ENCODE measurements around the gene TIMP2. TPM values are rescaled to one million over a fixed set of nuclear protein-coding genes. Genes with fewer than 3 reads are reported as not detected.
"Not testable (repeated sequence)": the region's sequence is repeated elsewhere in the genome, so short reads cannot be mapped to it uniquely, and the experiment has no call there.

TIMP2 gene
- total RNA-seq, 1 experiment from 2014 or later, result 64.8 TPM

DNA sequence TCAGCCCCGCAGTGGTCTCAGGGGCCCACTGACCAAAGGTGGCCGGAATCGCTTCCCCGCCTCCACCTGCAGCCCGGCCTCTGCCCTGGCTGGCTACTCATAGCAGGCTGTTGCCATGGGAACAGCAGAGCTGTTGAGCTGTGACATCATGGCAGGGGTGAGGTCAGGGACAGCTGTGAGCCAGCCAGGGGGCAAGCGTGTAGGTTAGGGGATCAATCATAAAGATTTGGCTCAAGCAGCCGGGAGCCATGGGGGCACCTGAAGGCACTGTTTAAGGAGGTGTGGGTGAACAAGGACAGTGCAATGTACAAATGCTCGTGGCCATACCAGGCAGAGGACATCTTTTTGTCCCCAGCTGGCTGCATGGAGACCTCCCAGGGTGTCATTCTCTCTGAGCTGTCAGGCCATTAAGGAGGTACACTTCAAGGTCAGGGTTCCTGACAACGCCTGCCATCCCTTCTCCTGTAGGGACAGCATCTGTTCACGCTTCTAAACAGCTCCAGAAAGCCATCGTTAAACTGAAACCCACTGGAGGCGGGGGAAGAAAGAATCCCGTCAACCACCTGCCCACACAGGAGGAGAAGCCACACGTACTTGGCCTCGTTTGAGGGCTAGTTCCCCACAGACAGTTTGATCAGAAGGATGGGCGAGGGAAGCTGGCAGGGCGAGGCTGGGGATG is 21.9 kb downstream of the TIMP2 start, which contains the start of gene CEP295NL:
CEP295NL (minus strand) TSS at position 101 of the 679 bp plus-strand sequence. CDS start 1,373 bp downstream, outside the sequence.
- Histone ChIP-seq H3K36me3 (ENCODE audit: control insufficient read depth in 1 of 2, insufficient read depth in 2 of 2, low read length in 2 of 2) (no peaks in the 10 kb centered on the region), H4K20me1 (ENCODE audit: insufficient read depth) (no peaks in the 10 kb centered on the region), H3K9ac (ENCODE audit: low read length) (no peak within 1 kb of the TSS), H3K9me3 (ENCODE audit: control insufficient read depth in 1 of 2, insufficient read depth in 1 of 2, low read depth in 1 of 2, low read length in 2 of 2) (no peaks in the 10 kb centered on the region), H3K4me2 (ENCODE audit: low read length) (no peak within 1 kb of the TSS), H3K9me2 (ENCODE audit: insufficient read depth) (no peaks in the 10 kb centered on the region), H3K4me1 (ENCODE audit: control insufficient read depth in 1 of 2, insufficient read depth in 2 of 2, low read length in 2 of 2) (peaks cover 0 to 11% of the 10 kb centered on the region in 2 experiments; a peak in 2 of 4 replicates), H3K79me2 (ENCODE audit: insufficient read depth, low read length) (no peaks in the 10 kb centered on the region; the same call in 1 of the 2 replicates), H2AFZ (ENCODE audit: low read depth, low read length, poor library complexity, severe bottlenecking) (no peak within 1 kb of the TSS), H3K27me3 (ENCODE audit: insufficient read depth, low read length) (no peaks in the 10 kb centered on the region), H3K4me3 (replicated peaks in 1 of 2; ENCODE audit: low read depth in 1 of 2, low read length in 2 of 2) (no peak within 1 kb of the TSS), H3K27ac (ENCODE audit: low read depth, low read length) (no peak within 1 kb of the TSS)
- peak; percentile 40 for ATAC-seq
- ChIA-PET RAD21 (ENCODE audit: low non-redundant PET in 1 of 2, low total read pairs in 2 of 2, uncharacterized antibody in 2 of 2, unreplicated experiment in 2 of 2) (no interaction called here), CTCF (interaction anchor here (0.9 kb wide), 1 partner anchor 38 kb away, joined by 3 read pairs; no protein-coding TSS in a partner anchor), POLR2A (no interaction called here)
- intact Hi-C loops (cut with micrococcal nuclease), result no loop called here
- BruUV-seq (replicated peaks), result no TSS peak
- no peak for DNase-seq (ENCODE audit: low read depth, low spot score)
- TF ChIP-seq POLR2AphosphoS5 (IDR thresholded peaks at IDR 0.05; ENCODE audit: low read depth, low read length) (no peak), ZFX (IDR thresholded peaks at IDR 0.05) (no peak), TCF7L2 (IDR thresholded peaks at IDR 0.05; ENCODE audit: borderline replicate concordance, extremely low read depth, insufficient read depth, insufficient read length) (no peak), SP1 (IDR thresholded peaks at IDR 0.05; ENCODE audit: low read depth) (no peak)

- intact Hi-C loops (cut with micrococcal nuclease); BruUV-seq (replicated peaks); H3K27me3 ChIP-seq (ENCODE audit: insufficient read depth, low read length); H3K9ac ChIP-seq (ENCODE audit: low read length); H2AFZ ChIP-seq (ENCODE audit: low read depth, low read length, poor library complexity, severe bottlenecking); H3K9me2 ChIP-seq (ENCODE audit: insufficient read depth); DNase-seq (ENCODE audit: low read depth, low spot score); H3K4me2 ChIP-seq (ENCODE audit: low read length); H3K79me2 ChIP-seq (ENCODE audit: insufficient read depth, low read length); H3K4me3 ChIP-seq (replicated peaks in 1 of 2; ENCODE audit: low read depth in 1 of 2, low read length in 2 of 2); H4K20me1 ChIP-seq (ENCODE audit: insufficient read depth); H3K9me3 ChIP-seq (ENCODE audit: control insufficient read depth in 1 of 2, insufficient read depth in 1 of 2, low read depth in 1 of 2, low read length in 2 of 2); POLR2A ChIA-PET; H3K27ac ChIP-seq (ENCODE audit: low read depth, low read length); H3K36me3 ChIP-seq (ENCODE audit: control insufficient read depth in 1 of 2, insufficient read depth in 2 of 2, low read length in 2 of 2); CTCF ChIA-PET; ATAC-seq: not testable (repeated sequence)
- RAD21 ChIA-PET (ENCODE audit: low non-redundant PET in 1 of 2, low total read pairs in 2 of 2, uncharacterized antibody in 2 of 2, unreplicated experiment in 2 of 2), result interaction anchor here in 1 of 2 experiments (0.6 kb wide), 1 partner anchor 27 kb away, joined by 3 read pairs; no protein-coding TSS in a partner anchor
- peaks cover 0 to 11% of the 10 kb centered on the region in 2 experiments; a peak in 2 of 4 replicates for H3K4me1 ChIP-seq (ENCODE audit: control insufficient read depth in 1 of 2, insufficient read depth in 2 of 2, low read length in 2 of 2)
Observed at GRCh38 chr17:78902231-78902630, 23.0 kb downstream of the TIMP2 start.

Measured in HCT116 (cell line).